Neural cell (in vitro differentiated cells): Measurements from ENCODE around the gene MYOD1. TPM values are rescaled to one million over a fixed set of nuclear protein-coding genes. Genes with fewer than 3 reads are reported as not detected.

Experiments
- H2AFZ ChIP-seq: fragments of 200-600, 300-800 bp; sonication (generic), shearing (Covaris generic); 2 replicates; pipeline ENCODE4 v1.6.0; 2014; ENCODE audit warnings: low read depth, mild to moderate bottlenecking, antibody characterized with exemption, low read length, moderate library complexity
- H3F3A ChIP-seq: fragments of 200-600 bp; shearing (Covaris generic); 2 replicates; pipeline ENCODE4 v1.6.1; 2016; ENCODE audit warnings: mild to moderate bottlenecking, moderate library complexity, mixed read lengths, antibody characterized with exemption, low read length; ENCODE audit not compliant: insufficient read depth, poor library complexity, severe bottlenecking
- H3K27ac ChIP-seq: fragments of 200-600, 300-800 bp; sonication (generic), shearing (Covaris generic); 2 replicates; pipeline ENCODE4 v1.5.1; 2014; ENCODE audit warnings: mild to moderate bottlenecking, low read length, moderate library complexity
- H3K27me3 ChIP-seq: fragments of 300-800, 200-600 bp; sonication (generic), shearing (Covaris generic); 2 replicates; pipeline ENCODE4 v1.6.0; 2014; ENCODE audit warnings: mild to moderate bottlenecking, low read depth, low read length, moderate library complexity; ENCODE audit not compliant: insufficient read depth
- H3K36me3 ChIP-seq: fragments of 300-800, 200-600 bp; sonication (generic), shearing (Covaris generic); 2 replicates; pipeline ENCODE4 v1.5.1; 2014; ENCODE audit warnings: mild to moderate bottlenecking, antibody characterized with exemption, low read length, moderate library complexity; ENCODE audit not compliant: insufficient read depth
- H3K4me2 ChIP-seq: fragments of 300-800, 200-600 bp; sonication (generic), shearing (Covaris generic); 2 replicates; pipeline ENCODE4 v1.6.0; 2014; ENCODE audit warnings: mild to moderate bottlenecking, low read length
- H3K4me3 ChIP-seq: fragments of 300-800, 200-600 bp; sonication (generic), shearing (Covaris generic); 2 replicates; pipeline ENCODE4 v1.5.1; 2014; ENCODE audit warnings: mild to moderate bottlenecking, low read length, moderate library complexity
- H3K79me2 ChIP-seq: fragments of 200-600 bp; shearing (Covaris generic); replicated peaks from 2 replicates; pipeline ENCODE4 v1.6.0; 2014; ENCODE audit warnings: mild to moderate bottlenecking, low read length, moderate library complexity; ENCODE audit not compliant: insufficient read depth
- H3K9ac ChIP-seq: fragments of 300-800, 200-600 bp; sonication (generic), shearing (Covaris generic); 2 replicates; pipeline ENCODE4 v1.6.1; 2016; ENCODE audit warnings: mild to moderate bottlenecking, low read length, mixed read lengths
- H3K9me2 ChIP-seq: fragments of 200-600 bp; shearing (Covaris generic); 2 replicates; pipeline ENCODE4 v1.6.1; 2016; ENCODE audit warnings: mild to moderate bottlenecking, low read length, mixed read lengths; ENCODE audit not compliant: insufficient read depth
- H3K9me3 ChIP-seq: fragments of 200-600, 300-800 bp; sonication (generic), shearing (Covaris generic); 2 replicates; pipeline ENCODE4 v1.6.1; 2016; ENCODE audit warnings: mild to moderate bottlenecking, mixed run types, low read length, moderate library complexity, mixed read lengths
- H4K20me1 ChIP-seq: fragments of 200-600 bp; shearing (Covaris generic); 2 replicates; pipeline ENCODE4 v1.6.1; 2016; ENCODE audit warnings: mild to moderate bottlenecking, mixed run types; ENCODE audit not compliant: insufficient read depth
- CTCF ChIP-seq: fragments of 450-650 bp; IDR thresholded peaks from 2 replicates; pipeline ENCODE4 v1.5.1; 2014; ENCODE audit warnings: antibody characterized with exemption, mild to moderate bottlenecking, moderate library complexity; ENCODE audit not compliant: poor library complexity, severe bottlenecking
- EP300 ChIP-seq: fragments of 450-650 bp; conservative IDR thresholded peaks from 2 replicates; pipeline ENCODE4 v1.6.1; 2014; ENCODE audit warnings: antibody characterized with exemption, mild to moderate bottlenecking, moderate library complexity; ENCODE audit not compliant: poor library complexity, severe bottlenecking
- EZH2 ChIP-seq: fragments of 200-600, 300-800 bp; shearing (Covaris generic), sonication (generic); IDR thresholded peaks from 2 replicates; pipeline ENCODE4 v1.6.1; 2014; ENCODE audit warnings: antibody characterized with exemption, low read length, borderline replicate concordance, mild to moderate bottlenecking; ENCODE audit not compliant: insufficient read depth, poor library complexity, severe bottlenecking
- MXI1 ChIP-seq: fragments of 450-650 bp; conservative IDR thresholded peaks from 2 replicates; pipeline ENCODE4 v1.6.1; 2014; ENCODE audit warnings: antibody characterized with exemption, mild to moderate bottlenecking; ENCODE audit not compliant: poor library complexity, severe bottlenecking
- POLR2AphosphoS5 ChIP-seq: IDR thresholded peaks from 2 replicates; pipeline ENCODE4 v1.6.1; 2012
- RAD21 ChIP-seq: fragments of 450-650 bp; conservative IDR thresholded peaks from 2 replicates; pipeline ENCODE4 v1.6.1; 2014; ENCODE audit warnings: antibody characterized with exemption, mild to moderate bottlenecking, moderate library complexity
- SMC3 ChIP-seq: fragments of 450-650 bp; conservative IDR thresholded peaks from 2 replicates; pipeline ENCODE4 v1.6.1; 2014; ENCODE audit warnings: antibody characterized with exemption, mild to moderate bottlenecking, moderate library complexity; ENCODE audit not compliant: poor library complexity
- TAF1 ChIP-seq: IDR thresholded peaks from 2 replicates; pipeline ENCODE4 v1.6.1; 2012; ENCODE audit warnings: low read depth
- polyA plus RNA-seq: library from polyadenylated mRNA; depleted of rRNA; stranded (reverse); fragments of >200 nt; gene quantifications from 2 replicates; pipeline ENCODE4 v1.2.3, GENCODE V29; 2014
- TF ChIP-seq, protein P1 (sequence below): IDR thresholded peaks from 2 replicates; pipeline ENCODE4 v1.6.1; 2012; ENCODE audit warnings: borderline replicate concordance

The MYOD1 gene
- polyA plus RNA-seq, 1 donor from 2014 or later: not detected

GRCh38 chr11:17714870-17715269, 4.5 kb upstream of the MYOD1 start:
- H3F3A ChIP-seq: no peaks in the 10 kb centered on the region
- no peak overlapping the region for H3K9ac ChIP-seq
- peaks cover 46% of the 10 kb centered on the region for H3K27me3 ChIP-seq
- H2AFZ ChIP-seq: no peak overlapping the region
- H3K36me3 ChIP-seq: no peaks in the 10 kb centered on the region
- H3K9me3 ChIP-seq: no peaks in the 10 kb centered on the region
- TF ChIP-seq, protein P1, sequence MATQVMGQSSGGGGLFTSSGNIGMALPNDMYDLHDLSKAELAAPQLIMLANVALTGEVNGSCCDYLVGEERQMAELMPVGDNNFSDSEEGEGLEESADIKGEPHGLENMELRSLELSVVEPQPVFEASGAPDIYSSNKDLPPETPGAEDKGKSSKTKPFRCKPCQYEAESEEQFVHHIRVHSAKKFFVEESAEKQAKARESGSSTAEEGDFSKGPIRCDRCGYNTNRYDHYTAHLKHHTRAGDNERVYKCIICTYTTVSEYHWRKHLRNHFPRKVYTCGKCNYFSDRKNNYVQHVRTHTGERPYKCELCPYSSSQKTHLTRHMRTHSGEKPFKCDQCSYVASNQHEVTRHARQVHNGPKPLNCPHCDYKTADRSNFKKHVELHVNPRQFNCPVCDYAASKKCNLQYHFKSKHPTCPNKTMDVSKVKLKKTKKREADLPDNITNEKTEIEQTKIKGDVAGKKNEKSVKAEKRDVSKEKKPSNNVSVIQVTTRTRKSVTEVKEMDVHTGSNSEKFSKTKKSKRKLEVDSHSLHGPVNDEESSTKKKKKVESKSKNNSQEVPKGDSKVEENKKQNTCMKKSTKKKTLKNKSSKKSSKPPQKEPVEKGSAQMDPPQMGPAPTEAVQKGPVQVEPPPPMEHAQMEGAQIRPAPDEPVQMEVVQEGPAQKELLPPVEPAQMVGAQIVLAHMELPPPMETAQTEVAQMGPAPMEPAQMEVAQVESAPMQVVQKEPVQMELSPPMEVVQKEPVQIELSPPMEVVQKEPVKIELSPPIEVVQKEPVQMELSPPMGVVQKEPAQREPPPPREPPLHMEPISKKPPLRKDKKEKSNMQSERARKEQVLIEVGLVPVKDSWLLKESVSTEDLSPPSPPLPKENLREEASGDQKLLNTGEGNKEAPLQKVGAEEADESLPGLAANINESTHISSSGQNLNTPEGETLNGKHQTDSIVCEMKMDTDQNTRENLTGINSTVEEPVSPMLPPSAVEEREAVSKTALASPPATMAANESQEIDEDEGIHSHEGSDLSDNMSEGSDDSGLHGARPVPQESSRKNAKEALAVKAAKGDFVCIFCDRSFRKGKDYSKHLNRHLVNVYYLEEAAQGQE: no peak
- TF ChIP-seq MXI1 (no peak), EZH2 (no peak), RAD21 (no peak), SMC3 (no peak), POLR2AphosphoS5 (no peak), CTCF (no peak), TAF1 (no peak), EP300 (no peak)
- no peak overlapping the region for H3K4me3 ChIP-seq
- H3K9me2 ChIP-seq: no peaks in the 10 kb centered on the region
- no peak overlapping the region for H3K27ac ChIP-seq
- H4K20me1 ChIP-seq: no peaks in the 10 kb centered on the region
- no peaks in the 10 kb centered on the region for H3K79me2 ChIP-seq
- H3K4me2 ChIP-seq: no peak overlapping the region

- Histone ChIP-seq H3K9me2 (no peaks in the 10 kb centered on the region), H2AFZ (no peak overlapping the region), H3K4me2 (no peak overlapping the region), H3K4me3 (no peak overlapping the region), H4K20me1 (no peaks in the 10 kb centered on the region), H3K9ac (no peak overlapping the region), H3K27me3 (peaks cover 63% of the 10 kb centered on the region), H3K79me2 (no peaks in the 10 kb centered on the region), H3K9me3 (no peaks in the 10 kb centered on the region), H3K27ac (no peak overlapping the region), H3K36me3 (no peaks in the 10 kb centered on the region), H3F3A (no peaks in the 10 kb centered on the region)
- TF ChIP-seq SMC3 (no peak), EP300 (no peak), TAF1 (no peak)
These were observed 2.6 kb upstream of the MYOD1 start for GRCh38 chr11:17716807-17717206.

GRCh38 chr11:17718015-17718414, 1.4 kb upstream of the MYOD1 start:
- H3K27me3 ChIP-seq: peaks cover 75% of the 10 kb centered on the region
- H3K9me3 ChIP-seq: no peaks in the 10 kb centered on the region

More at GRCh38 chr11:17718015-17718414, 1.4 kb upstream of the MYOD1 start:
- H3K9me2 ChIP-seq: no peaks in the 10 kb centered on the region
- no peaks in the 10 kb centered on the region for H3F3A ChIP-seq
- H2AFZ ChIP-seq: no peak overlapping the region
- H3K36me3 ChIP-seq: no peaks in the 10 kb centered on the region
- no peaks in the 10 kb centered on the region for H3K79me2 ChIP-seq
- no peak overlapping the region for H3K4me3 ChIP-seq
- no peak overlapping the region for H3K9ac ChIP-seq
- H3K4me2 ChIP-seq: no peak overlapping the region
- H3K27ac ChIP-seq: no peak overlapping the region
- TF ChIP-seq RAD21 (no peak), CTCF (no peak), POLR2AphosphoS5 (no peak), EP300 (no peak), EZH2 (no peak), TAF1 (no peak), MXI1 (no peak), SMC3 (no peak)
- TF ChIP-seq, protein P1: no peak
- H4K20me1 ChIP-seq: no peaks in the 10 kb centered on the region
